ENCODE measurements around the gene COL16A1.

COL16A1 gene

GRCh38 chr1:31644560-31645273 lies 59.1 kb downstream of the COL16A1 start, which contains the start of gene PEF1:
Gene PEF1 (minus strand): TSS chr1:31644876. CDS start chr1:31644864, 12 bp downstream.
- peak; percentile 99 for DNase-seq

GRCh38 chr1:31643976-31644559 lies 59.7 kb downstream of the COL16A1 start:
- DNase-seq, result no peak

GRCh38 chr1:31642897-31643296 lies 60.9 kb downstream of the COL16A1 start:
- DNase-seq, result no peak

- DNase-seq, result no peak
These were observed 61.5 kb downstream of the COL16A1 start for GRCh38 chr1:31642366-31642765.

GRCh38 chr1:31640964-31641363 lies 62.9 kb downstream of the COL16A1 start:
- DNase-seq, result no peak

- DNase-seq, result no peak
These were observed 63.6 kb downstream of the COL16A1 start for GRCh38 chr1:31640179-31640578.

- no peak for DNase-seq
These were observed 64.3 kb downstream of the COL16A1 start for GRCh38 chr1:31639543-31639942.

- DNase-seq, result no peak
These were observed 65.7 kb downstream of the COL16A1 start for GRCh38 chr1:31637915-31638673.

GRCh38 chr1:31633117-31633516 lies 70.7 kb downstream of the COL16A1 start:
- DNase-seq, result no peak

GRCh38 chr1:31632649-31633048 lies 71.2 kb downstream of the COL16A1 start:
- DNase-seq, result no peak

- DNase-seq, result no peak
These were observed 74.8 kb downstream of the COL16A1 start for GRCh38 chr1:31628931-31629556.

- peak; percentile 51 for DNase-seq
These were observed 75.8 kb downstream of the COL16A1 start for GRCh38 chr1:31627930-31628559.

- DNase-seq, result peak; percentile 19
These were observed 76.4 kb downstream of the COL16A1 start for GRCh38 chr1:31627301-31627929.

- DNase-seq, result no peak
These were observed 77.3 kb downstream of the COL16A1 start for GRCh38 chr1:31626223-31627207.

- no peak for DNase-seq
These were observed 78.1 kb downstream of the COL16A1 start for GRCh38 chr1:31625561-31626222.

- DNase-seq, result no peak
These were observed 78.9 kb downstream of the COL16A1 start for GRCh38 chr1:31624731-31625514.

- no peak for DNase-seq
These were observed 79.5 kb downstream of the COL16A1 start for GRCh38 chr1:31624309-31624708.

GRCh38 chr1:31623365-31623764 lies 80.5 kb downstream of the COL16A1 start:
- no peak for DNase-seq

GRCh38 chr1:31621847-31622730 lies 81.7 kb downstream of the COL16A1 start:
- no peak for DNase-seq
